ENCODE measurements around the gene BEND3. TPM values are rescaled to one million over a fixed set of nuclear protein-coding genes. Genes with fewer than 3 reads are reported as not detected.

The BEND3 gene
- polyA plus RNA-seq, 3 donors: 0.17 to 0.52 (median 0.24) TPM

- no peak overlapping the region for H3K27ac Mint-ChIP-seq
- H2AFZ ChIP-seq (ENCODE audit: insufficient read depth, low read depth, low read length, poor library complexity, severe bottlenecking): no peak overlapping the region
- peaks cover 0 to 3% (median 0%) of the 10 kb centered on the region in 3 donors for H3K27me3 Mint-ChIP-seq (ENCODE audit: low read depth in 3 of 3)
- H3K27ac ChIP-seq (ENCODE audit: low read depth in 1 of 2, low read length in 2 of 2): no peak overlapping the region
- no peak overlapping the region for H3K4me3 ChIP-seq (replicated peaks in 1 of 3; ENCODE audit: low read depth in 2 of 3, low read length in 3 of 3)
- no peaks in the 10 kb centered on the region for H3K9me3 ChIP-seq (replicated peaks in 1 of 2; ENCODE audit: control insufficient read depth in 1 of 2, insufficient read depth in 1 of 2, low read length in 2 of 2)
- peaks cover 6 to 7% of the 10 kb centered on the region in 2 donors for H3K36me3 Mint-ChIP-seq
- H3K27me3 ChIP-seq (ENCODE audit: control insufficient read depth in 2 of 2, insufficient read depth in 2 of 2, low read length in 2 of 2): no peaks in the 10 kb centered on the region
- no peak overlapping the region for H3K4me3 Mint-ChIP-seq
- WGBS (ENCODE audit: insufficient coverage): 100% methylated on average over 1 of the region's 8 CpGs
- H3K36me3 ChIP-seq (replicated peaks in 1 of 2; ENCODE audit: control insufficient read depth in 1 of 2, insufficient read depth in 2 of 2, low read length in 2 of 2): no peaks in the 10 kb centered on the region
- DNase-seq: no peak
- no peak overlapping the region for H3K4me2 ChIP-seq (replicated peaks; ENCODE audit: extremely low read depth, low read length, poor library complexity, severe bottlenecking)
- H4K20me1 ChIP-seq (ENCODE audit: insufficient read depth, low read length): no peaks in the 10 kb centered on the region
- H3K4me1 Mint-ChIP-seq: peaks cover 1% of the 10 kb centered on the region
- no peaks in the 10 kb centered on the region for H3K79me2 ChIP-seq (ENCODE audit: insufficient read depth, low read length)
- no peaks in the 10 kb centered on the region for H3K4me1 ChIP-seq (ENCODE audit: control insufficient read depth in 1 of 2, insufficient read depth in 2 of 2, low read length in 2 of 2)
- H3K9me3 Mint-ChIP-seq: no peaks in the 10 kb centered on the region
- no peak overlapping the region for H3K9ac ChIP-seq (ENCODE audit: insufficient read depth, low read length, poor library complexity, severe bottlenecking)
- no peak for TF ChIP-seq CTCF (IDR thresholded peaks at IDR 0.05)
- intact Hi-C loops (cut with micrococcal nuclease): no loop called here
Measured at GRCh38 chr6:107152638-107153430, 37.5 kb upstream of the BEND3 start.

GRCh38 chr6:107144666-107145065, 29.4 kb upstream of the BEND3 start:
- Histone ChIP-seq H3K9me3 (replicated peaks in 1 of 2; ENCODE audit: control insufficient read depth in 1 of 2, insufficient read depth in 1 of 2, low read length in 2 of 2) (no peaks in the 10 kb centered on the region), H3K4me2 (replicated peaks; ENCODE audit: extremely low read depth, low read length, poor library complexity, severe bottlenecking) (no peak overlapping the region), H3K27ac (ENCODE audit: low read depth in 1 of 2, low read length in 2 of 2) (no peak overlapping the region), H4K20me1 (ENCODE audit: insufficient read depth, low read length) (no peaks in the 10 kb centered on the region), H3K79me2 (ENCODE audit: insufficient read depth, low read length) (no peaks in the 10 kb centered on the region), H3K36me3 (replicated peaks in 1 of 2; ENCODE audit: control insufficient read depth in 1 of 2, insufficient read depth in 2 of 2, low read length in 2 of 2) (no peaks in the 10 kb centered on the region), H3K9ac (ENCODE audit: insufficient read depth, low read length, poor library complexity, severe bottlenecking) (no peak overlapping the region), H3K27me3 (ENCODE audit: control insufficient read depth in 2 of 2, insufficient read depth in 2 of 2, low read length in 2 of 2) (no peaks in the 10 kb centered on the region), H3K4me1 (ENCODE audit: control insufficient read depth in 1 of 2, insufficient read depth in 2 of 2, low read length in 2 of 2) (no peaks in the 10 kb centered on the region), H3K4me3 (replicated peaks in 1 of 3; ENCODE audit: low read depth in 2 of 3, low read length in 3 of 3) (no peak overlapping the region), H2AFZ (ENCODE audit: insufficient read depth, low read depth, low read length, poor library complexity, severe bottlenecking) (no peak overlapping the region)
- Mint-ChIP-seq H3K27me3 (ENCODE audit: low read depth in 3 of 3) (peaks cover 0 to 3% (median 2%) of the 10 kb centered on the region in 3 donors), H3K9me3 (no peaks in the 10 kb centered on the region), H3K36me3 (no peaks in the 10 kb centered on the region), H3K4me3 (no peak overlapping the region), H3K4me1 (no peaks in the 10 kb centered on the region), H3K27ac (no peak overlapping the region)
- 93% methylated on average over 2 of the region's 4 CpGs for WGBS (ENCODE audit: insufficient coverage)
- intact Hi-C loops (cut with micrococcal nuclease): no loop called here
- DNase-seq: no peak
- TF ChIP-seq CTCF (IDR thresholded peaks at IDR 0.05): no peak
